Medulla oblongata (tissue), 1 donor: ENCODE results near the gene MAN2A2.

Source experiments
- DNase-seq: peaks from one replicate; pipeline ENCODE4 v3.0.0-alpha.2; 2015; ENCODE audit errors: extremely low spot score

The MAN2A2 gene

GRCh38 chr15:90942354-90943120 is 39.4 kb downstream of the MAN2A2 start:
- no peak for DNase-seq

DNA sequence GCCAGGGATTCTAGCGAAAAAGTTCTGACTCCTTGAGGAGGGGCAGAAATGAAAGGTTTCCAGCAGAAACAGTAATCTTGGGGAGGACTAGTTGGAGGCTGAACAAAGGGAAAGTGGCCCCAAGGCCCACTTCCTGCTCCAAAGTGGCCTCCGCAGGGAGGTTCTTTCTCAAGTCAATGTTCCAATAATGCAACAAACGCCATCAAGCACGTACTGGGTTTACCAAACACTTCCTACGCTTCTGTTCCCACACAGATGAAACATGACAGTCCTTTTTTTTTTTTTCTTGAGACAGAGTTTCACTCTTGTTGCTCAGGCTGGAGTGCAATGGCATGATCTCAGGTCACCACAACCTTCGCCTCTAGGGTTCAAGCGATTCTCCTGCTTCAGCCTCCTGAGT is 42.0 kb downstream of the MAN2A2 start:
- DNase-seq = no peak

DNA sequence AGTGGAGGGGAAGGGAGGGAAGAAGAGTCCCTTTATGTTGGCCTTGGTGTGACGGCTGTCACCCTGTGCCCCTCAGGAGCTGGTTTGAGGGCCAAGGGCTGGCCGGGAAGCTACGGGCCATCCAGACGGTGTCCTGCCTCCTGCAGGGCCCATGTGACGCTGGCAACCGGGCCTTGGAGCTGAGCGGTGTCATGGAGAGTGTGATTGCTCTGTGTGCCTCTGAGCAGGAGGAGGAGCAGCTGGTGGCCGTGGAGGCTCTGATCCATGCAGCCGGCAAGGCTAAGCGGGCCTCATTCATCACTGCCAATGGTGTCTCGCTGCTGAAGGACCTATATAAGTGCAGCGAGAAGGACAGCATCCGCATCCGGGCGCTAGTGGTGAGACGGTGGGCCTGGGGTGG is 43.4 kb downstream of the MAN2A2 start:
- DNase-seq = no peak

GRCh38 chr15:90946941-90947576 is 44.0 kb downstream of the MAN2A2 start:
- DNase-seq = no peak

GRCh38 chr15:90947577-90948357 is 44.7 kb downstream of the MAN2A2 start:
- no peak for DNase-seq

DNA sequence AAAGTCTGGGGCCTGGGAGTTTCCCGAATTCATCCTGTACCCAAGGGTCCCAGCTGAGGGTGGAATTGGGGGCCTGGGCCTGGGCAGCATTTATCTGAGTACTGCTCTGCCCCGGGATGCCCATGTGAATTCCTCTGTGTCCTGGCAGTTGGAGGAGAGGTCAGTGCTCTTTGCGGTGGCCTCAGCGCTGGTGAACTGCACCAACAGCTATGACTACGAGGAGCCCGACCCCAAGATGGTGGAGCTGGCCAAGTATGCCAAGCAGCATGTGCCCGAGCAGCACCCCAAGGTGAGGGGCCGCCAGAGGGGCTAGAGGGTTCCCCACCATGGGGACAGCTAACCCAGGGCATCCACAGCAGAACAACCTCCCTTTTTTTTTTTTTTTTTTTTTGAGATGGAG is 45.4 kb downstream of the MAN2A2 start:
- no peak for DNase-seq

GRCh38 chr15:90949979-90950675 is 47.0 kb downstream of the MAN2A2 start:
- no peak for DNase-seq

DNA sequence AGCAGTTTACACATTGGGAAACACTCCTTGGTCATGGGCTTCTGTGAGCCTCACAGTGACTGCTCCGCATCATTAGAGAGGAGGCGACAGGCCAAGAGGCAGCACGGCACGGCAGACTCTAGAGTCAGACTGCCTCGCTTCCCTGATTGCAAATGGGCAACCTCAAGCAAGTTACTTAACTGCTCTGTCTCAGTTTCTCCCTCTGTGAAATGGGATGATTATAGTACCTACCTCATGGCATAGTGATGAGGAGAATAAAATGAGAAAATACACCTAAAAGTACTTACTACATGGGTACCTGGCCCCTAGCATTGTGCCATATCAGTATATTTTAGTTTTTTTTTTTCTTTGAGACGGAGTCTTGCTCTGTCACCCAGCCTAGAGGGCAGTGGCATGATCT is 47.6 kb downstream of the MAN2A2 start:
- DNase-seq = no peak

DNA sequence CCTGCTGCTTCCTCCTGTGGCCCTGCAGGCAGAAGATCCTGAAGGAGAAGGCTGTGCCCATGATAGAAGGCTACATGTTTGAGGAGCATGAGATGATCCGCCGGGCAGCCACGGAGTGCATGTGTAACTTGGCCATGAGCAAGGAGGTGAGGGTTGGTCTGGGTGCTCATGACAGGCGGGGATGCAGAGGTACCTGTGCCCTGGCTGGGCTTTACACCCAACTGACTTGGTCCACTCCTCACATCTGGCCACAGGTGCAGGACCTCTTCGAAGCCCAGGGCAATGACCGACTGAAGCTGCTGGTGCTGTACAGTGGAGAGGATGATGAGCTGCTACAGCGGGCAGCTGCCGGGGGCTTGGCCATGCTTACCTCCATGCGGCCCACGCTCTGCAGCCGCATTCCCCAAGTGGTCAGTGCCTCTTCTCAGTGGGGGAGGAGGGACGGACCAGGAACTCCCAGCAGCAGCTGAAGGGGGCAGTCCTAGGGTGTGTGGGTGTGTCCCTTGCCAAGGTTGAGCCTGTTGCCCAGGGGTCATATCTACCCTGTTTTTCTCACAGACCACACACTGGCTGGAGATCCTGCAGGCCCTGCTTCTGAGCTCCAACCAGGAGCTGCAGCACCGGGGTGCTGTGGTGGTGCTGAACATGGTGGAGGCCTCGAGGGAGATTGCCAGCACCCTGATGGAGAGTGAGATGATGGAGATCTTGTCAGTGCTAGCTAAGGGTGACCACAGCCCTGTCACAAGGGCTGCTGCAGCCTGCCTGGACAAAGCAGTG is 50.0 kb downstream of the MAN2A2 start:
- no peak for DNase-seq

- DNase-seq = no peak
Measured at GRCh38 chr15:90953947-90954711, 51.0 kb downstream of the MAN2A2 start.

GRCh38 chr15:90954712-90955623 is 51.9 kb downstream of the MAN2A2 start, which contains the start of gene RCCD1:
TSS of gene RCCD1 (plus strand) at chr15:90954884. CDS start at chr15:90956735, 1,851 bp downstream.
- peak; percentile 97 for DNase-seq

DNA sequence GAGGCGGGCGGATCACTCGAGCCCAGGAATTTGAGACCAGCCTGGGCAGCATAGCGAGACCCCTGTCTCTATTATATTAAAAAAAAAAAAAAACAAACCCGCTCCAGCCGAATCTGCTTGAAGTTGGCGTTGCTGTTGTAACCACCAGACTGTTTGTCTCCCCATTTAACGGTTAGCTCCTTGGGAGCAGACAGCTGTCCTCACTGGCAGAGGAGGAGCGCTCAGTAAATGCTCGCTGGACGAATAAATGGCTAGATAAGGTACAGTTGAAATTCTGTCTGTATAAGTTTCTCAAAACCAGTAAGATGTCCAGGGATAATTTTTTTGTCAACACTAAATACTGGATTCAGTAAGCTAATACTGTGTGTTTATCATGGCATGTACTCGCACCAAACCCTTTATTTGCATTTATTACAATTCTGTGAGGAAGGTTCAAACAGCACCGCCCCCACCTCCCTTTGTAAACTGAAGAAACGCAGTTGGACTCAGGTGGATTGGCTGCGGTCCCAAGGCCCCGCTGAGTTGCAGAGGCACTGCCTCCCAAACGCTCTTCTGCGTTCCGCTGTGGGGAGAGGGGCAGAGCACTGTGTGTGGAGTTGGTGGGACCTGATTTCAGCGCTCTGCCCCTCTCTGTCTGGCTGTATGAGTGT is 52.6 kb downstream of the MAN2A2 start:
- DNase-seq = no peak

DNA sequence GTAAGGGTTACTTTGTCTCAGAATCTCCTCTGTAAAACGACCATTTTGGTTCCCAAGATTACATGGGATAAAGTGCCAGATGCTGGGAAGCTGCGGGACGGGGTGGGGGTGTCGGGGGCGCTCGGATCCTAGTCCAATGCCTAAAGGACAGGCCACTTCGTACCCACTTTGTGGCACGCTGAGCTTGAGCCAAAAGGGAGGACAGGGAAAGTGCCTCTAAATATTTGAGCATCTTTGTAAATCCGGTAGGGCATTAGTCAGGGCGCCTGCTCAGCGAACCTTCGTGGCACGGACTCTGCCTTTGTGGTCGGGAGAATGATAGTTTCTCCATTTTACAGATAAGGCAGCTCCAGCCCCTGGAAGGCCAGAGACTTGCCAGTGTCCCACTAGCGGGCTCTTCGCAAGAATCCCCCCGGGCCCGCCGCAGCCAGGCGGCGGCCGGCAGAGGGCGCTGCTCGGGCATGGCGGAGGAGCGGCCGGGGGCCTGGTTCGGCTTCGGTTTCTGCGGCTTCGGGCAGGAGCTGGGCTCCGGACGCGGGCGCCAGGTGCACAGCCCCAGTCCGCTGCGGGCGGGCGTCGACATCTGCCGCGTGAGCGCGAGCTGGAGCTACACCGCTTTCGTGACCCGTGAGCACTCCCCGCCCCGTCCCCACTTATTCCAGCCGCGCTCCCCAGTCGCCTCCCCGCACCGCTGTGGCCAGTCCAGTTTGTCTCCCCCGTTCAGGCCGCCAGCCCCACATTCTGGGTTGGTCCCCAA is 53.4 kb downstream of the MAN2A2 start:
- peak; percentile 60 for DNase-seq

DNA sequence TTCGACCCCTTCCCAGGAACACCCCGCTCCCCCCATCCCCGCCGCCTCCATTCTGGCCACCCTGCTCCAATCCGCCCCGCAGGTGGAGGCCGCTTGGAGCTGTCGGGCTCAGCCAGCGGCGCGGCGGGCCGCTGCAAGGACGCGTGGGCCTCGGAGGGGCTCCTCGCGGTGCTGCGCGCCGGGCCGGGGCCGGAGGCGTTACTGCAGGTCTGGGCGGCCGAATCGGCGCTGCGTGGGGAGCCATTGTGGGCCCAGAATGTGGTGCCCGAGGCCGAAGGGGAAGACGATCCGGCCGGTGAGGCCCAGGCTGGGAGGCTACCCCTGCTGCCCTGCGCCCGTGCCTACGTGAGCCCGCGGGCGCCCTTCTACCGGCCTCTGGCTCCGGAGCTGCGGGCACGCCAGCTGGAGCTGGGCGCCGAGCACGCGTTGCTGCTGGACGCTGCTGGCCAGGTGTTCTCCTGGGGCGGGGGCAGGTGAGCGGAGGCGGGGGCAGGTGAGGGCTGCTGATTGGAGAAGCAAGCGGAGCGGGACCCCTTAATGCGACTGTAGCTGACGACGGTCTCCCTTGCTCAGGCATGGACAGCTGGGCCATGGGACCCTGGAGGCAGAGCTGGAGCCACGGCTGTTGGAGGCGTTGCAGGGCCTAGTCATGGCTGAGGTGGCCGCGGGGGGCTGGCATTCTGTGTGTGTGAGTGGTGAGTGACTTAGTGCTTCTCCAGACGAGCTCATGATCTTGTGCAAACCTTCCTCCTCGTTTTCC is 54.1 kb downstream of the MAN2A2 start:
- DNase-seq = no peak

DNA sequence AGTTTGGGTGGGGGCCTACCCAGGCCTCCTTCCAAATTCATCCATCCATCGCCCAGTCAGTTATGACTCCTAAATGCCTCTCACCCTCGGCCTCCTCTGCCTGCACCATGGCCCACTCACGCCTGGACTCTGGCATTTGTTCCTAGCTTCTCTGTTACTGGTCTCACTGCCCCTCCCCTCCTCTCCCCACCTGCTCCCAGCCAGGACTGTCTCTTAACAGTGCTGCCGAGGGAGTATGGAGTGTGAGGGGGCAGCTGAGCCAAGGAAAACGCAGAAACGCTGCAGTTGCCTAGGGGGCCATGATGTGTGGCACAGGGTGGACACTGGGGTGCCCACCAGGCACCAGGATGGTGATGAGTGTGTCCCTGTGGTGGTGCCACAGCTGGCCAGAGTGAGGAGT is 54.7 kb downstream of the MAN2A2 start:
- no peak for DNase-seq

GRCh38 chr15:90959028-90959595 is 56.0 kb downstream of the MAN2A2 start:
- no peak for DNase-seq

DNA sequence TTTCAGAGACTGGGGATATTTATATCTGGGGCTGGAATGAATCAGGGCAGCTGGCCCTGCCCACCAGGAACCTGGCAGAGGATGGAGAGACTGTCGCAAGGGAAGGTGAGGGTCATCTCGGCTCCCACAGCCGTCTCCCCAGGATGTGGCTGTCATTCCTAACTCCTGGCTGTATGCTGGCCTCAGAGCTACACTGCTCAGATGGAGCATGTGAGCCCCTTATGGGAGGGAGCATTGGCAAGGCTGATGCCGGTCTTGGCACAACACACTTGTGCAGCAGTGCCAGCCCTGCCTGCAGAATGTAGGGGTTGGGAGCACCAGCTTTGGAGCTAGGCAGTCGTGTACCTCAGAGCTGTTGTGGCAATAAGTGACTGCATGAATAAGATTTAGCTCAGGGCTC is 56.8 kb downstream of the MAN2A2 start:
- DNase-seq = peak; percentile 76
